Measurements from ENCODE around the gene RAB7A.
"Not testable (repeated sequence)": the region's sequence is repeated elsewhere in the genome, so short reads cannot be mapped to it uniquely, and the experiment has no call there.

Gene RAB7A

GRCh38 chr3:128760881-128761280, 34.9 kb downstream of the RAB7A start:
- no peak for DNase-seq

- DNase-seq, result no peak
Observed at GRCh38 chr3:128761392-128761791, 35.4 kb downstream of the RAB7A start.

DNA sequence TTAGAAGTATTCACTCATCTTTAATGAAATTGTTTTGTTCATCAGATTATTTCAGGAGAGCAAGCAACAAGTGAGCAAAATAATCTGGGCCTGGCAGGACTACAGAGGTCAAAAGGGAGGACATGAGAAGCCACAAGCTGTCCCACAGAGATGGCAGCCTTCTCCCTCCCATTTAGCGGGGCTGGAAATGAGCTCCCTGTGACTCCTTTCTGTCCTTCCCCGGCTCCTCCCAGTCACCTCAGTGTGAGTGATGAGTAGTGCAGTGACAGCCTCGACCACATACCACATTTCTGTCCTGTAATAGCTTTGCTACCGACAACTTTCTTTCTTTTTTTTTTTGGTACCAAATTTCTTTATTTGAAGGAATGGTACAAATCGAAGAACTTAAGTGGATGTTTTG, 38.0 kb downstream of the RAB7A start:
- DNase-seq, result peak; percentile 66

GRCh38 chr3:128764863-128765262, 38.9 kb downstream of the RAB7A start:
- DNase-seq, result no peak

DNA sequence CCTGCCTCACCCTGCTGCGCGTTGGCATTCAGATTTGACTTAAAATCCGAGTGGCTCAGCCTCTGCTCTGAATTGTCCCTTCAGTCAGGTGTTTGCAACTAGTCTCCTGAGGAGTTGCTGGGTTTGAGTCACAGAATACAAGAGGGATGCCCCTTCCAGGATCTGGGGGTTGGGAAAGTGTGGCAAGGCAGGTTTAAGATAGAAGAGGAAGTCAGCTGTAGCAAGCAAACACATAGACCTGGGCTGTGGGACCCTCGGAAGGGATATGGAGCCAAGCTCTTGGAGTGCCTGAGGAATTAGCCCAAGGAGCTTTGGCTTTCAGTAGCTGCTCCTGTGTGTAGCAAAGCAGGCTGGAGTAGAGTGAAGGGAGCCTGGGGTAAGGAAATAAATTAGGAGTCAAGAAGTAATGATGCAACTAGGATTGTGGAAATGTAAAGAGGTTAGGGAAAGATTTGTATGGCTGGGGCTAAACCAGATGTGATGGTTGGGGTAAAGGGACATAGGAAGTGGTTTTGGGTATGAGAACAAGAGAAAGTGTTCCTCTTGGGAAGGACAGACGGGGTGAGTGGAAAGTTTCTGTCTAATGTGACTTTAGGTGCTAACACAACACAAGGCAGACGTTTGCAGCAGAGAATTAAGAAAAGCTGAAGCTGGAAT, 41.2 kb downstream of the RAB7A start:
- DNase-seq, result no peak

- DNase-seq, result no peak
Observed at GRCh38 chr3:128768471-128768870, 42.5 kb downstream of the RAB7A start.

DNA sequence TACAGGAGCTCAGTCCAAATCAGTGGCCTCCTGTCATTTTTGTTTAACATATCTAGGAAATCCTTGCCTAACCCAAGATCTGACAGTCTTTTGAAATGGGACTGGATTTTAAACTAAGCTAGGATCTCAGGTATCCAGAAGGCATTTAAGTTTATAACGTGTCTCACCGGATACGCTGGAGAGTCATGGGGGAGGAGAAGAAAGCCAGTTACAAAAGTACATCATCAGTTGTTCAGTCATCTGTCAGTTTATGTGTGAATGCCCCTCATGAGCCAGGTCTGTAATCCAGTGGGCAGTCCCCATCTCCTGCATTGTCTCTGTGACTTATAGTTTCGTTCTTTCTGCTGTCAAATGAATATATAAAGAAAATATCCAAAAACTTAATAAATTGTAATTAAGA, 44.4 kb downstream of the RAB7A start:
- DNase-seq, result no peak

GRCh38 chr3:128773189-128773588, 47.2 kb downstream of the RAB7A start:
- DNase-seq, result not testable (repeated sequence)

GRCh38 chr3:128773592-128773991, 47.6 kb downstream of the RAB7A start:
- DNase-seq, result not testable (repeated sequence)

DNA sequence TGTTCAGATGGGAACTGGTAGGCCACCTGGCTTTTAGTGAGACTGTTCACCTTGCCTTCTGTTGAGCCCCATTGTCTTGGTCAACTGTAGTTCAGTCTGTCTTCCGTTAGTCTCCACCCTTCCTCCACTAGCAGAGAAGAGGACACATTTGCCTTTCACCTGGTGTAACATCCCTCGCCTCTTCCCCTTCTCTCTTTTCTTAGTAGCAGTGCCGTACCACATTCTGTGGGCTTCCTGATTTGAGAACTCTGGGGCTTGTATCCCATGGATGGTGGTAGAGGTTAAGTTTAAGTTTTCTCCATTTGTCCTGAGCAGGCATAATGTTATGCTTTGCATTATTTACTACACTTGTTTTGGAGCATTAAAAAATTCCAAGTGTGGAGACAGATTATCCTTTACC, 49.3 kb downstream of the RAB7A start:
- no peak for DNase-seq

- no peak for DNase-seq
Observed at GRCh38 chr3:128775906-128776542, 50.0 kb downstream of the RAB7A start.

DNA sequence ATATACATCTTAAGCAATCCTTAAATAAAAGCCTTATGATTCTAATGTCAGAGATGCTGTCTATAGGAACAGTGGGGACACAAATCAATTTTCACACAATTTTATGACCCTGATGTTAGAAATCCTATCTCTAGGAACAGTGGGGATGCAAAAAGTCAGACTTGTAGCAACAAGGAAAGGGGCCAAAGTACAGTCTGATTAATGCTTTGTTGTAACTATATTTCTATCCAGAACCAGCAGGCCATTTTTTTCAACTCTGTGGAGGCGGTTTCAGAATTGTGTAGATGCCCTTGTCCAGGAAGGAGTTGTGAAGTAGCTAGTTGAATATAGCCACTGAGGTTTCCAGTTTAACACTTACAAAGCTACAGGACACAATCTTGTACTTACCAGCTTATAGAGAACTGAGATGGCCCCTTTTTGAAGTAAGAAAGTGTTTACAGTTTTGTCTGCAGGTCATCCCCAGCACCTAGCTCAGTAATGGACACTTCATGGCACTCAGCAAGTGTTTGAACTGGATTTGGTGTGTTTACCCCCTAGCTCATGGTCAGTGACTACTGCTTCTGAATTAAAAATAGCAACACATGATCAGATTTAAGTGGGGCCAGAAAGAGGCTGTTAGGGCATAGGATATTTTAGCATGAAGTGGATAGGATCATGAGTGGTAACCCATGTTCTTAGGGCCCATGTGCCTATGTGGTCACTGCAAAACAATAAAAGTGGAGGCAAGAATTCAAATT, 54.3 kb downstream of the RAB7A start:
- no peak for DNase-seq

DNA sequence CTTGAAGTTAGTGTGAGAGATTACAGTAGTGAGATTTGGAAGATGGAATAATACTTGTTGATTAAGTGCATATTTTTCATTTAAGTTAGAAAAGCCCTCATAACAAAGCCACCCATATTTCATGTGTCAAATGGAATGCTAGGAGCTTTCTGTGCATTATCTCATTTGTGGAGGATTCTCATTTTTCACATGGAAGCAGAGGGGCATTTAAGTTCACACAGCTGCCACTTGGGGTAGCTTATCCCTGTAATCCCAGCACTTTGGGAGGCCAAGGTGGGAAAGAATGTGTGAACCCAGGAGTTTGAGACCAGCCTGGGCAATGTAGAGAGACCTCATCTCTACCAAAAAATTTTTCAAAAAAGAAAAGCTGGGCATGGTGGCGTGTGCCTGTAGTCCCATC, 55.2 kb downstream of the RAB7A start:
- DNase-seq, result no peak

DNA sequence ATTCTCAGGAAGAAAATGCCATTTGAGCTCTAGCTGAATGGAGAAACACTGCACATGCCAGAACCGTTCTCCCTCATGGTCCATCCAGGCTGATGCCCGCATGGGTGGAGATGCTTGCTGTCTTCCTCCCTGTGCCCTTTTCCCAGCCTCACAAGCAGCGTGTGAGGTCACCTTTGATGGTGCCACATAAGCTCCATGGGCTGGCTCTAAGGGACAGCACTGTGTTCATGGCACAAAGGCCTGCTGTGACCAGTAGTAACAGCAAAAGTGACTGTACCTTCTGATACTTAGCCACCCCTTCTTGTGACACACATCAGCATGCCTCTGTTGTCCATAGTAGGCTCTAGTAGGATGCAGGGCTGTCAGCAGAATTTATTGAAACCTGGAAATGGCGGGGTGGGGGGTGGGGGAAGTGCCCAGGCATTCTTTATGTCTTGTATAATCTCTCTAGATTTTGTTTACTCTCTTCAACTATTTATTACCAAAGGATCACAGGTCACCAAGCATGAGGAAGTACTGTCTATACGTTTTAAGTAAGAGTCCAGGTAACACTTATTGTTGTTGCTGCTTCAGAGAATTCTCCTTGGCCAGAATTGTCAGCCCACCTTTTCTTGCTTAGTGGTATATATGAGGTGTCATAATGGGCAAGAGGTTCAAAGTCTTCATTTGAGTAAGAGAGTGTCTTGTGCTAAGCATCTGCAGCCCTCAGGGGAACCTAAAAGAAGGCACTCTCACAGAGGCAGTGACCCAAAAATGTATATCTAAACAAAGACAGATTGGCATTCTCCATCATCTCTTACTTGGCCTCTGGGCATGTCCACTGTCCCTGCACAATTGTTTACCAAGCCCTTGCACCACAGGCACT, 56.5 kb downstream of the RAB7A start:
- no peak for DNase-seq

GRCh38 chr3:128783774-128784173, 57.8 kb downstream of the RAB7A start:
- no peak for DNase-seq

DNA sequence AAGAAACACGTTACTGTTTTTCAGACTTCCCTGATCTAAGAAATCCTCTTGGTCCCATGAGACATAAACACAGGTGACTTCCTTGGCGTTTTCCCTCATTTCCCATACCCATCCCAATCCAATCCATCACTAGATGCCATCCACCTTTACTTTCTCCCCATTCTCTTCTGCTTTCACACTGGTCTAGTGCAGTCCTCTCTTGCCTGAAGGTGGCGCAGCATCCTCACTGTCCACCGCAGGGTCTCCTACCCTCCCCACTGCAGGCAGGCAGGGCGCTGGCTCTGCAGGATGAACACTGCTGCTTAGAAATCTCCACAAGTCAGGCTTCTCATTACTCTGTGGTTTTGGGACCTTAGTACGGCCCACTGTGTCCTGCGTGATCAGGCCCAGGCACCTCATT, 58.2 kb downstream of the RAB7A start:
- DNase-seq, result peak; percentile 78

DNA sequence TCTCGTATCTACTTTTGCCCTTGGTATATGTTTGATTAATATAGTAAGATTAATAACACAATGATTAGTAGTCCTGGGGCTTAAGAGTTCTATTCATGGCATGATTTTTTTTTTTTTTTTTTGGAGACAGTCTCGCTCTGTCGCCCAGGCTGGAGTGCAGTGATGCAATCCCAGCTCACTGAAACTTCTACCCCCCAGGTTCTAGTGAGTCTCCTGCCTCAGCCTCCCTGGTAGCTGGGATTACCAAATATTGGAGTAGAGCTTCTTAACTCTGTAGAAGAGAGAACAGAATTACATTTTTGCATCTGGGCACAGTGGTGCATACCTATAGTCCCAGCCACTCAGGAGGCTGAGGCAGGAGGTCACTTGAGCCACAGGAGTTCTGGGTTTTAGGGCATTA, 58.9 kb downstream of the RAB7A start:
- DNase-seq, result no peak

- no peak for DNase-seq
Observed at GRCh38 chr3:128786434-128787020, 60.5 kb downstream of the RAB7A start.

GRCh38 chr3:128787256-128788253, 61.6 kb downstream of the RAB7A start:
- DNase-seq, result peak; percentile 68

DNA sequence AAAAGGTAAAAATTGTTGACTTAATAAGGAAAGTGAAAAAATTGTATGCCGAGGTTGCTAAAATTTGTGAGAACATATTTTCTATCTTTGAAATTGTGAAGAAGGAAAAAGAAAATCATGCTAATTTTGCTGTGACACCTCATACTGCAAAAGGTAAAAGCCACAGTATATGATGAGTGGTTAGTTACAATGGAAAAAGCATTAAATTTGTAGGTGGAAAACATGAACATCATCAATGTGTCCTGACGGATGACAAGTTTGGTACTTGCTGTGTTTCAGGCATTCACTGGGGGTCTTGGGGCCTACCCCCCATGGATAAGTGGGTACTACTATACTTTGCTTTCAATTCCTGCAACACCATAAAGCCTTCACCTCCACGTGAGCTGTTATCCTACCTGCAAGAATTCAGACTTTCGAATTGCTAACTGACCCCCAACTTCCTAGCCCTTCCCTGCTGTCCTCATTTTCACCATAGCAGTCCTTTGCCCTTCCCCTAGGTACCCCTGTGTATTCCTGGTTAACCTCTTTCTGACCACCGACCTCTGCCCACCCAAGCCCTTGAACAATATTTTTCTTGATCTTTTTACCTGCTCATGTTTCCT, 62.4 kb downstream of the RAB7A start:
- DNase-seq, result peak; percentile 36
